Astrocyte of the spinal cord (primary cell): ENCODE data around the gene STPG3.
A peak's percentile ranks its signal among the peaks of the same experiment; 100 is the strongest.

Source experiments
- DNase-seq: peaks from one replicate; pipeline ENCODE4 v3.0.0; 2011; ENCODE audit warnings: low read depth, low spot score
- H3K4me3 ChIP-seq: 2 replicates; pipeline ENCODE4 v1.5.1; 2011; ENCODE audit warnings: low read depth, mild to moderate bottlenecking, low read length, moderate library complexity
- CTCF ChIP-seq: IDR thresholded peaks from 2 replicates; pipeline ENCODE4 v1.5.1; 2012; ENCODE audit warnings: low read depth, mild to moderate bottlenecking, low read length, inconsistent platforms
- in situ Hi-C: cut with HindIII; loops from 2 replicates; pipeline ENCODE4 v1.10.0; 2017; ENCODE audit warnings: low sequenced_read_pairs

Gene STPG3

GRCh38 chr9:137301081-137301947 lies 50.2 kb downstream of the STPG3 start:
- DNase-seq: peak; percentile 57
- H3K4me3 ChIP-seq: peak overlapping the region; percentile 37
- in situ Hi-C loops: no loop called here
- TF ChIP-seq CTCF: peak; percentile 8

DNA sequence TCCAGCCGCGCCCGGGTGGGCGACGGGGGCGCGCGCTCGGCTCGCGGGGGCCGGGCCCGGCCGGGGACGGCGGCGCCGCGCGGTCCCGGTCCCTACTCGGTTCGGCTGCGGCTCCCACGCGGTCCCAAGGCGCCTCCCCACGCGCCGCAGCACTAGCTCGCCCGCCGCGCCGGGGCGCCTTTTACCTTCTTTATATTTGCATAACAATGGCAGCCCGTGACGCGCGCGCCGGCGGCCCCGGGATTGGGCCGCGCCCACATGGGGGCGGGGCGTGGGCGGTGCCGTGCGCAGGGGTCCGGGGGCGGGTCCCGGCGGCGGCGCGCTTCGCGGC lies 51.0 kb downstream of the STPG3 start, which contains the start of gene NRARP:
NRARP (minus strand) TSS at position 154 of the 331 bp plus-strand sequence. CDS start 343 bp downstream, outside the sequence.
- peak; percentile 74 for DNase-seq
- in situ Hi-C loops: no loop called here
- H3K4me3 ChIP-seq: peak within 1 kb of the TSS; percentile 37
- TF ChIP-seq CTCF: no peak

GRCh38 chr9:137302449-137303150 lies 51.5 kb downstream of the STPG3 start:
- in situ Hi-C loops: no loop called here
- DNase-seq: peak; percentile 35
- H3K4me3 ChIP-seq: peak overlapping the region; percentile 20
- peak; percentile 56 for TF ChIP-seq CTCF
